ENCODE data around the gene ITK.
"Not testable (repeated sequence)": the region's sequence is repeated elsewhere in the genome, so short reads cannot be mapped to it uniquely, and the experiment has no call there.

Gene ITK

GRCh38 chr5:157232706-157233105 is 52.1 kb downstream of the ITK start:
- TF ChIP-seq, protein P1, sequence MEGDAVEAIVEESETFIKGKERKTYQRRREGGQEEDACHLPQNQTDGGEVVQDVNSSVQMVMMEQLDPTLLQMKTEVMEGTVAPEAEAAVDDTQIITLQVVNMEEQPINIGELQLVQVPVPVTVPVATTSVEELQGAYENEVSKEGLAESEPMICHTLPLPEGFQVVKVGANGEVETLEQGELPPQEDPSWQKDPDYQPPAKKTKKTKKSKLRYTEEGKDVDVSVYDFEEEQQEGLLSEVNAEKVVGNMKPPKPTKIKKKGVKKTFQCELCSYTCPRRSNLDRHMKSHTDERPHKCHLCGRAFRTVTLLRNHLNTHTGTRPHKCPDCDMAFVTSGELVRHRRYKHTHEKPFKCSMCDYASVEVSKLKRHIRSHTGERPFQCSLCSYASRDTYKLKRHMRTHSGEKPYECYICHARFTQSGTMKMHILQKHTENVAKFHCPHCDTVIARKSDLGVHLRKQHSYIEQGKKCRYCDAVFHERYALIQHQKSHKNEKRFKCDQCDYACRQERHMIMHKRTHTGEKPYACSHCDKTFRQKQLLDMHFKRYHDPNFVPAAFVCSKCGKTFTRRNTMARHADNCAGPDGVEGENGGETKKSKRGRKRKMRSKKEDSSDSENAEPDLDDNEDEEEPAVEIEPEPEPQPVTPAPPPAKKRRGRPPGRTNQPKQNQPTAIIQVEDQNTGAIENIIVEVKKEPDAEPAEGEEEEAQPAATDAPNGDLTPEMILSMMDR (IDR thresholded peaks at IDR 0.05), result no peak
- Histone ChIP-seq H3K27ac (no peak overlapping the region), H3K4me3 (no peak overlapping the region)
- DNase-seq (ENCODE audit: low spot score), result no peak

GRCh38 chr5:157233515-157233914 is 52.9 kb downstream of the ITK start:
- TF ChIP-seq, protein P1 (IDR thresholded peaks at IDR 0.05), result no peak
- H3K4me3 ChIP-seq, result no peak overlapping the region
- no peak overlapping the region for H3K27ac ChIP-seq
- no peak for DNase-seq (ENCODE audit: low spot score)

GRCh38 chr5:157236423-157236822 is 55.8 kb downstream of the ITK start:
- Histone ChIP-seq H3K4me3 (no peak overlapping the region), H3K27ac (no peak overlapping the region)
- TF ChIP-seq, protein P1 (IDR thresholded peaks at IDR 0.05), result no peak
- DNase-seq (ENCODE audit: low spot score), result no peak

GRCh38 chr5:157241483-157241882 is 60.8 kb downstream of the ITK start:
- no peak for DNase-seq (ENCODE audit: low spot score)
- H3K4me3 ChIP-seq, result no peak overlapping the region
- TF ChIP-seq, protein P1 (IDR thresholded peaks at IDR 0.05), result no peak
- no peak overlapping the region for H3K27ac ChIP-seq

DNA sequence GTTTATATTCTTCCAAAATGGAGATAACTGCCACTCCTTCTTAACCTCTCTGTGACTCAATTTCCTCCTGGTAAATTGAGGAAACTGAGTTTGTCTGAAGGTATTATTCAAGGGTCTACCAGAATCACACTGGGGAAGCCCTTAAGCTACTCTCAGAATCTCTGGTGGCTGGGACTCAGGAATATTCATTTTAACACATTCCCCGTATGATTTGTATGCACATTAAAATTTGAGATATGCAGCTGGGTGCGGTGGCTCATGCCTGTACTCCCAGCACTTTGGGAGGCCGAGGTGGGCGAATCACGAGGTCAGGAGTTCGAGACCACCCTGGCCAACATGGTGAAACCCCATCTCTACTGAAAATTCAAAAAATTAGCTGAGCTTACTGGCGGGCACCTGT is 64.1 kb downstream of the ITK start:
- not testable (repeated sequence) for DNase-seq (ENCODE audit: low spot score); H3K4me3 ChIP-seq; H3K27ac ChIP-seq

- no peak overlapping the region for H3K27ac ChIP-seq
- H3K4me3 ChIP-seq, result no peak overlapping the region
- no peak for DNase-seq (ENCODE audit: low spot score)
- TF ChIP-seq, protein P1 (IDR thresholded peaks at IDR 0.05), result no peak
Observed at GRCh38 chr5:157245476-157245875, 64.8 kb downstream of the ITK start.

DNA sequence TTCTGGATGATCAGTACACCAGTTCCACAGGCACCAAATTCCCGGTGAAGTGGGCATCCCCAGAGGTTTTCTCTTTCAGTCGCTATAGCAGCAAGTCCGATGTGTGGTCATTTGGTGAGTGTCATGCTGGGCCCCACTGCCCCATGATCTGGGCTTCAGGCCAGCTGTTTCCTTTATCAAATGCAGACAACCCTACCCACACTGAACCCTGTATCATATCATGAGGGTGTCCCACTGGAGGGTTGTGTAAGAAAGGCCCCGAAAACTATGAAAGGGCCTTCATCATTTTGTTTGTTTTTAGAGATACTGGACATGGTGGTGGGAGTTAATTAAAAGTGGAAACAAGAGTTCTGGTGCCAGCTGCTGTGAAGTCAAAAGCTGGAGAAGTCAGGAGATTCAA is 65.2 kb downstream of the ITK start:
- TF ChIP-seq, protein P1 (IDR thresholded peaks at IDR 0.05), result no peak
- Histone ChIP-seq H3K4me3 (no peak overlapping the region), H3K27ac (no peak overlapping the region)
- DNase-seq (ENCODE audit: low spot score), result no peak

DNA sequence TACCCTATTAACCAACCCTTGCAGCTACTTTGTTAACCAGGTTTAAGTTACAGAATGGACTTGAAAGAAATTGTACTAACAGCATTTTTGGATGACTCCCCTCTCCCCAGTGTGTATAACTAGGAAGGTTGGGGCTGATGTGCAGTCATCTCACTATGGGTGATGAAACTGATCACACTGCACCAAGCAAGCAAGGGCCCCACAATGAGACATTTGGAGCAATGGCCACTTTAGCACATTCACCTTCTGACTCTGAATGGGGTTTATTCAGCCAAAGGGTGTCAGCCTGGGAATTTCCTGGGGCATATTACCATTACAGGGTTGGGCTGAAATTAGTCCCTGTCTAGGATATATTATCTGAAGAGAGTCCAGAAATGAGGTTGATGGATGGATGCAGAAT is 66.6 kb downstream of the ITK start:
- DNase-seq (ENCODE audit: low spot score), result no peak
- H3K27ac ChIP-seq, result no peak overlapping the region
- TF ChIP-seq, protein P1 (IDR thresholded peaks at IDR 0.05), result no peak
- no peak overlapping the region for H3K4me3 ChIP-seq

All from coronary artery (tissue), 2 donors.